Measurements from ENCODE around the gene EIF2S2.

GRCh38 chr20:34064286-34064685 is 47.8 kb downstream of the EIF2S2 start:
- TF ChIP-seq CTCF (IDR thresholded peaks at IDR 0.05) (no peak), EZH2 (IDR thresholded peaks at IDR 0.05; ENCODE audit: borderline replicate concordance, insufficient read depth, low read depth, low read length, poor library complexity, severe bottlenecking) (no peak)
